ENCODE measurements around the gene RNF169.

GRCh38 chr11:74837191-74837590 is 88.5 kb downstream of the RNF169 start:
- no peak for TF ChIP-seq CTCF (conservative IDR thresholded peaks at IDR 0.05; ENCODE audit: low read depth, low read length)
- no peak for TF ChIP-seq EZH2 (IDR thresholded peaks at IDR 0.05; ENCODE audit: borderline replicate concordance, low read depth, low read length, poor library complexity, severe bottlenecking)
